Fibroblast of lung (primary cell): ENCODE results near the gene EIF2B2. TPM values are rescaled to one million over a fixed set of nuclear protein-coding genes. Genes with fewer than 3 reads are reported as not detected.
A peak's percentile ranks its signal among the peaks of the same experiment; 100 is the strongest.

Source experiments
- DNase-seq, 2 donors: peaks; one replicate each; pipeline versions ENCODE4 v3.0.0 to v3.0.0-alpha.2; 2010; ENCODE audit warnings: low read depth in 2 of 2
- H2AFZ ChIP-seq: 2 replicates; pipeline ENCODE4 v1.5.1; 2012; ENCODE audit warnings: low read length, control low read depth, inconsistent platforms
- H3K27ac ChIP-seq: 2 replicates; pipeline ENCODE4 v1.5.1; 2011; ENCODE audit warnings: low read length, control low read depth; ENCODE audit not compliant: insufficient read depth
- H3K27me3 ChIP-seq: 2 replicates; pipeline ENCODE4 v1.5.1; 2011; ENCODE audit warnings: mild to moderate bottlenecking, low read length; ENCODE audit not compliant: control insufficient read depth, insufficient read depth
- H3K36me3 ChIP-seq: 2 replicates; pipeline ENCODE4 v1.5.1; 2011; ENCODE audit warnings: low read length; ENCODE audit not compliant: control insufficient read depth, insufficient read depth
- H3K4me1 ChIP-seq: 2 replicates; pipeline ENCODE4 v1.5.1; 2011; ENCODE audit warnings: low read length; ENCODE audit not compliant: control insufficient read depth, insufficient read depth; ENCODE audit errors: extremely low read depth
- H3K4me2 ChIP-seq: 2 replicates; pipeline ENCODE4 v1.5.1; 2011; ENCODE audit warnings: low read length, control low read depth; ENCODE audit not compliant: insufficient read depth; ENCODE audit errors: extremely low read depth
- H3K4me3 ChIP-seq, 4 experiments: fragments of 200-600 bp in 1 of 4; sonication (generic) in 1 of 4; replicated peaks in 1 of 4; 2 replicates each; pipeline ENCODE4 v1.5.1; 2011 to 2016; ENCODE audit warnings: low read length in 4 of 4, low read depth in 3 of 4, mild to moderate bottlenecking in 3 of 4, control low read depth in 2 of 4, inconsistent platforms in 1 of 4, mixed read lengths in 1 of 4; ENCODE audit not compliant: insufficient read depth in 1 of 4; ENCODE audit errors: control extremely low read depth in 1 of 4
- H3K79me2 ChIP-seq: 2 replicates; pipeline ENCODE4 v1.5.1; 2012; ENCODE audit warnings: mild to moderate bottlenecking, low read length, inconsistent platforms; ENCODE audit not compliant: control insufficient read depth, insufficient read depth
- H3K9ac ChIP-seq: 2 replicates; pipeline ENCODE4 v1.5.1; 2011; ENCODE audit warnings: mild to moderate bottlenecking, low read length, control low read depth; ENCODE audit not compliant: insufficient read depth
- H3K9me3 ChIP-seq: 2 replicates; pipeline ENCODE4 v1.5.1; 2012; ENCODE audit warnings: low read depth, low read length; ENCODE audit not compliant: control insufficient read depth, insufficient read depth
- H4K20me1 ChIP-seq: 2 replicates; pipeline ENCODE4 v1.5.1; 2011; ENCODE audit warnings: low read length; ENCODE audit not compliant: control insufficient read depth, insufficient read depth; ENCODE audit errors: extremely low read depth
- CTCF ChIP-seq, 2 donors: IDR thresholded peaks in 1 of 2; conservative IDR thresholded peaks in 1 of 2; 1 replicate in 1 of 2; 2 replicates in 1 of 2; pipeline ENCODE4 v1.5.1; 2011 to 2012; ENCODE audit warnings: low read length in 2 of 2, control low read depth in 1 of 2, inconsistent platforms in 1 of 2, low read depth in 1 of 2, mild to moderate bottlenecking in 1 of 2
- EZH2 ChIP-seq: IDR thresholded peaks from 2 replicates; pipeline ENCODE4 v1.5.1; 2012; ENCODE audit warnings: low read length, control low read depth, mild to moderate bottlenecking; ENCODE audit errors: missing control alignments
- polyA plus RNA-seq, 2 donors: library from polyadenylated mRNA; depleted of rRNA in 1 of 2; stranded (reverse) in 1 of 2; unstranded in 1 of 2; fragments of >200 nt; gene quantifications; 2 replicates each; pipeline ENCODE4 v1.2.1, GENCODE V29; 2011 to 2012; ENCODE audit warnings: missing spikeins in 1 of 2
- total RNA-seq: library from RNA; depleted of rRNA; stranded (reverse); fragments of >200 nt; gene quantifications from 2 replicates; pipeline ENCODE4 v1.2.1, GENCODE V29; 2014

Gene EIF2B2
- total and polyA plus RNA-seq, 2 donors (not counting 1 experiment from before 2014, with no cell fraction given), result 30.2 to 83.6 TPM

DNA sequence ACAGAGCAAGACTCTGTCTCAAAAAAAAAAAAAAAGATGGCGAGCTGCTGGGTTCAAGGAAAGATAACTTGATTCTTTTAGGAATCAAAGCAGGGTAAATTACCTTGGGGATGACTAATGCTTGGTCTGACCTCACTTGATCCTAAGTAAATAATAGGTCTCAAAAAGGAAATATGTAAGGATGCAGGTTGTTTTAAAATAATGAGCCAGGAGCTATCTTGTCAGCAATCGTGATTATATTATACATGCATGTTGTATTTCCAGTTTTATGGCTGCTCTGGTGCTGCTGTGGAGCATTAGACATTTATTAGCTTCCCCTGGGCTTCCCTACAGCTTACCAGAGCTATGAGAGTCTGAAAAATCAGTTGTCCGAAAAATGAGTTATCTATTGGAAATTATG lies 2.6 kb downstream of the EIF2B2 start:
- Histone ChIP-seq H3K4me2 (no peak overlapping the region), H3K9ac (no peak overlapping the region), H3K36me3 (peaks cover 7% of the 10 kb centered on the region), H3K4me1 (peaks cover 7% of the 10 kb centered on the region), H3K27ac (no peak overlapping the region), H3K79me2 (peaks cover 19% of the 10 kb centered on the region), H3K9me3 (no peaks in the 10 kb centered on the region), H4K20me1 (no peaks in the 10 kb centered on the region), H2AFZ (no peak overlapping the region), H3K4me3 (no peak overlapping the region), H3K27me3 (no peaks in the 10 kb centered on the region)
- no peak for DNase-seq
- TF ChIP-seq EZH2 (no peak), CTCF (conservative IDR thresholded peaks at IDR 0.05 in 1 of 2, IDR thresholded peaks at IDR 0.05 in 1 of 2; ENCODE audit: low read depth in 1 of 2, low read length in 2 of 2) (no peak)

- no peak overlapping the region for H3K4me3 ChIP-seq
Measured at GRCh38 chr14:75009176-75009575, 6.5 kb downstream of the EIF2B2 start.

DNA sequence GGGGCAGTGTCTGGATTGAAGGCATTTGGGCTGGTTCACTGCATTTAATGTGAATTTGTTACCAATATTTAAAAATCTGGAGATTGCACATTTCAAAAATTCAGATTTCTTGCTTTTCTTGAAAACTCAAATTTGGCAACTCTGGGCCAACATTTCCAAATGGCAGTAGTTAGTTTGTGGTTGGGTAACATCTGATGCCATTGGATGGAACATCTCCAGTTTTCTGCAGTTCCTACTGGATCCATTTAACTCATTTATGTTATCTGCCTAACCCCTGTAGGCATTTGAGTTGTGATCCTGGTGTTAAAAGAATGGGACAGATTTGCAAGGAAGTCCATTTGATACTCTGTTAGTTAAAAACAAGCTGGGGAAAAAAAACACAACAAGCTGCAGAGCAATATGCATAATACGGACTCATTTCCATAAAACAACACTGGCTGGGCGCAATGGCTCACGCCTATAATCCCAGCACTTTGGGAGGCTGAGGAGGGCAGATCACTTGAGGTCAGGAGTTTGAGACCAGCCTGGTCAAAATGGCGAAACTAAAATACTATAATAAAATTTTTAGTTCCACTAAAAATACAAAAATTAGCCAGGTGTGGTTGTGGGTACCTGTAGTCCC lies 7.9 kb downstream of the EIF2B2 start:
- Histone ChIP-seq H3K36me3 (peaks cover 9% of the 10 kb centered on the region), H3K4me1 (peaks cover 9% of the 10 kb centered on the region), H3K27me3 (no peaks in the 10 kb centered on the region), H3K79me2 (no peaks in the 10 kb centered on the region), H3K9me3 (no peaks in the 10 kb centered on the region), H3K4me2 (no peak overlapping the region), H3K4me3 (no peak overlapping the region), H2AFZ (no peak overlapping the region), H3K9ac (no peak overlapping the region), H3K27ac (no peak overlapping the region), H4K20me1 (no peaks in the 10 kb centered on the region)
- DNase-seq, result peak in 1 of 2 donors; percentile 49
- TF ChIP-seq CTCF (conservative IDR thresholded peaks at IDR 0.05 in 1 of 2, IDR thresholded peaks at IDR 0.05 in 1 of 2; ENCODE audit: low read depth in 1 of 2, low read length in 2 of 2) (no peak), EZH2 (no peak)

More at GRCh38 chr14:75009176-75009575, 6.5 kb downstream of the EIF2B2 start:
- Histone ChIP-seq H3K9ac (no peak overlapping the region), H4K20me1 (no peaks in the 10 kb centered on the region), H3K27me3 (no peaks in the 10 kb centered on the region), H3K36me3 (peaks cover 10% of the 10 kb centered on the region), H3K79me2 (peaks cover 5% of the 10 kb centered on the region), H3K9me3 (no peaks in the 10 kb centered on the region), H3K4me1 (peaks cover 10% of the 10 kb centered on the region), H3K4me2 (no peak overlapping the region), H2AFZ (no peak overlapping the region), H3K27ac (no peak overlapping the region)
- DNase-seq, result no peak
- TF ChIP-seq CTCF (conservative IDR thresholded peaks at IDR 0.05 in 1 of 2, IDR thresholded peaks at IDR 0.05 in 1 of 2; ENCODE audit: low read depth in 1 of 2, low read length in 2 of 2) (no peak), EZH2 (no peak)
